DND-41 (cell line): ENCODE measurements around the gene TP53.

ENCODE experiments used
- ATAC-seq: fragments of 200-7000 bp; cut with Tn5 transposase; 3 replicates; pipeline ENCODE4 v1.9.1; 2021; ENCODE audit warnings: low read depth; ENCODE audit not compliant: insufficient read depth
- DNase-seq: peaks from one replicate; pipeline ENCODE4 v3.0.0-alpha.2; 2020
- H2AFZ ChIP-seq: 2 replicates; pipeline ENCODE4 v1.6.0; 2012; ENCODE audit warnings: low read depth, low read length
- H3K27ac ChIP-seq: 2 replicates; pipeline ENCODE4 v1.5.1; 2012; ENCODE audit warnings: low read length, inconsistent platforms
- H3K27me3 ChIP-seq: fragments of 200-600 bp; sonication (generic); 2 replicates; pipeline ENCODE4 v1.6.0; 2012; ENCODE audit warnings: low read length, mild to moderate bottlenecking, inconsistent platforms; ENCODE audit not compliant: insufficient read depth, poor library complexity
- H3K36me3 ChIP-seq: 2 replicates; pipeline ENCODE4 v1.5.1; 2012; ENCODE audit warnings: low read length, inconsistent platforms; ENCODE audit not compliant: insufficient read depth
- H3K4me1 ChIP-seq: 2 replicates; pipeline ENCODE4 v1.5.1; 2012; ENCODE audit warnings: mild to moderate bottlenecking, low read length; ENCODE audit not compliant: insufficient read depth
- H3K4me2 ChIP-seq: 2 replicates; pipeline ENCODE4 v1.6.0; 2012; ENCODE audit warnings: mild to moderate bottlenecking, moderate library complexity, low read length, inconsistent platforms; ENCODE audit not compliant: insufficient read depth
- H3K4me3 ChIP-seq, 2 experiments: fragments of 200-600 bp in 1 of 2; shearing (Covaris generic) in 1 of 2; 2 replicates each; pipeline ENCODE4 v1.5.1; 2012 to 2016; ENCODE audit warnings: inconsistent platforms in 2 of 2, low read length in 2 of 2, mild to moderate bottlenecking in 2 of 2, low read depth in 1 of 2, moderate library complexity in 1 of 2
- H3K79me2 ChIP-seq: 2 replicates; pipeline ENCODE4 v1.6.0; 2012; ENCODE audit warnings: low read length, inconsistent platforms; ENCODE audit not compliant: insufficient read depth
- H3K9ac ChIP-seq: 2 replicates; pipeline ENCODE4 v1.6.0; 2012; ENCODE audit warnings: low read depth, mild to moderate bottlenecking, inconsistent platforms, low read length, moderate library complexity
- H3K9me3 ChIP-seq: 2 replicates; pipeline ENCODE4 v1.5.1; 2012; ENCODE audit warnings: low read length, moderate library complexity, mild to moderate bottlenecking, inconsistent platforms; ENCODE audit not compliant: insufficient read depth, severe bottlenecking
- H4K20me1 ChIP-seq: 2 replicates; pipeline ENCODE4 v1.6.0; 2012; ENCODE audit warnings: low read length; ENCODE audit not compliant: insufficient read depth
- CTCF ChIP-seq: IDR thresholded peaks from 2 replicates; pipeline ENCODE4 v1.5.1; 2012; ENCODE audit warnings: borderline replicate concordance, low read length, moderate library complexity, mild to moderate bottlenecking; ENCODE audit not compliant: poor library complexity, severe bottlenecking; ENCODE audit errors: extremely low read depth
- EZH2 ChIP-seq: IDR thresholded peaks from 3 replicates; pipeline ENCODE4 v1.6.1; 2012; ENCODE audit warnings: borderline replicate concordance, low read depth, mild to moderate bottlenecking, moderate library complexity, low read length, inconsistent platforms; ENCODE audit not compliant: severe bottlenecking

TP53 gene

GRCh38 chr17:7702776-7703175, 15.5 kb upstream of the TP53 start:
- no peaks in the 10 kb centered on the region for H3K4me1 ChIP-seq
- H3K4me2 ChIP-seq: no peak overlapping the region
- H3K4me3 ChIP-seq: no peak overlapping the region
- DNase-seq (no peak), ATAC-seq (no peak)
- peaks cover 6% of the 10 kb centered on the region for H3K27me3 ChIP-seq
- peaks cover 32% of the 10 kb centered on the region for H3K36me3 ChIP-seq
- H3K27ac ChIP-seq: no peak overlapping the region
- H4K20me1 ChIP-seq: peaks cover 21% of the 10 kb centered on the region; the same call in 1 of the 2 replicates
- H2AFZ ChIP-seq: no peak overlapping the region
- TF ChIP-seq CTCF (no peak), EZH2 (no peak)
- H3K9ac ChIP-seq: no peak overlapping the region
- no peaks in the 10 kb centered on the region for H3K79me2 ChIP-seq
- no peaks in the 10 kb centered on the region for H3K9me3 ChIP-seq

- Histone ChIP-seq H3K9ac (no peak overlapping the region), H3K9me3 (no peaks in the 10 kb centered on the region), H3K27ac (no peak overlapping the region), H2AFZ (no peak overlapping the region), H3K4me1 (no peaks in the 10 kb centered on the region), H3K4me3 (no peak overlapping the region), H3K36me3 (peaks cover 36% of the 10 kb centered on the region), H3K79me2 (no peaks in the 10 kb centered on the region), H3K4me2 (no peak overlapping the region), H3K27me3 (peaks cover 6% of the 10 kb centered on the region), H4K20me1 (peaks cover 17% of the 10 kb centered on the region; the same call in 1 of the 2 replicates)
- TF ChIP-seq EZH2 (no peak), CTCF (no peak)
- DNase-seq (no peak), ATAC-seq (no peak)
Observed at GRCh38 chr17:7701681-7702080, 14.4 kb upstream of the TP53 start.

GRCh38 chr17:7700510-7700909, 13.2 kb upstream of the TP53 start:
- Histone ChIP-seq H3K9ac (no peak overlapping the region), H2AFZ (no peak overlapping the region), H3K4me3 (no peak overlapping the region), H3K79me2 (no peaks in the 10 kb centered on the region), H3K36me3 (peaks cover 43% of the 10 kb centered on the region), H3K27me3 (peaks cover 1% of the 10 kb centered on the region), H3K4me2 (no peak overlapping the region), H3K27ac (no peak overlapping the region), H4K20me1 (peaks cover 17% of the 10 kb centered on the region; the same call in 1 of the 2 replicates), H3K9me3 (no peaks in the 10 kb centered on the region), H3K4me1 (no peaks in the 10 kb centered on the region)
- TF ChIP-seq EZH2 (no peak), CTCF (no peak)
- ATAC-seq (no peak), DNase-seq (no peak)
